Measurements from ENCODE around the gene NAALADL2. TPM values are rescaled to one million over a fixed set of nuclear protein-coding genes. Genes with fewer than 3 reads are reported as not detected.

NAALADL2 gene
- total RNA-seq, 1 experiment from 2014 or later: not detected

DNA sequence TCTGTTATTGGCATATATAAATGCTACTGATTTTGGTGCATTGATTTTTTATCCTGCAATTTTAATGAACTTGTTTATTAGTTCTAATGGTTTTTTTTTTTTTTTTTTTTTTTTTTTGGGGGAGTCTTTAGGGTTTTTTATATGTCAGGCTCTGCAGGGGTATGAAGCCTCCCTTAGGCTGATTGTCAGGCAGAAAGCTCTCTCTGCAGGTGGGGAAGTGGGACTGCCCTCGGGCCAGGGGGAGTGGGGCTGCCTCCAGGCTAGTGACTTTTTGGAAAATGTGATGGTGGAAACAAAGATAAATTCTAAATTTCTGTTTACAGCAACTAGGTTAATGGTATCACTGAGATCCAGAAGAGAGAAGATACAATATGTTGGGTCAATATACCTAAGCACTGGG, 14.4 kb upstream of the NAALADL2 start:
- Histone ChIP-seq H4K20me1 (ENCODE audit: insufficient read depth, low read depth, low read length) (no peaks in the 10 kb centered on the region), H3K9me3 (ENCODE audit: low read length) (peaks cover 22% of the 10 kb centered on the region), H2AFZ (ENCODE audit: low read length) (no peak overlapping the region), H3K27me3 (ENCODE audit: low read length) (no peaks in the 10 kb centered on the region), H3K4me1 (ENCODE audit: low read length) (no peaks in the 10 kb centered on the region), H3K9ac (ENCODE audit: low read length) (no peak overlapping the region), H3K4me3 (ENCODE audit: low read length) (no peak overlapping the region), H3K27ac (ENCODE audit: low read length) (no peak overlapping the region), H3K4me2 (ENCODE audit: low read depth, low read length, poor library complexity, severe bottlenecking) (no peak overlapping the region), H3K36me3 (ENCODE audit: insufficient read depth, low read length) (no peaks in the 10 kb centered on the region), H3K79me2 (ENCODE audit: low read length) (no peaks in the 10 kb centered on the region), H3K9me2 (replicated peaks; ENCODE audit: insufficient read depth, low read length) (no peaks in the 10 kb centered on the region)
- no peak for DNase-seq

DNA sequence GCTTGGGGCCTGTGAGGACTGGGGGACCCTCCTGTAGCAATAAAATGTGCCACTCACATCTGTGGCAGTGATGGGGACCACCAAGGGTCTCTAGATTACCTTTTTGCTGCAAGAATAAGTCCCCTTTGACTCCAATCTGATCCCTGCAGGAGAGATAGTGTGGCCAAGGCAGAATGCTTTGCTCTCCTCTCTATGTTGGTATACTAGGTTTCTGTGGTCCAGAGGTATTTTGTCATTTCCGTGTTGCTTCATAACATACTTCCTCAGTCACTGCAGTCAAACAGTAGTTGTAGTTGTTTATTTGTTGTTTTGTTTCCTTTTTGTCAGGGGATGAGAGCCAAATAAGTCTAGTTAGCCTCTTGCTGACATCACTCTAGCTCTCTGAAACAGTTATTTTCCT, 13.1 kb upstream of the NAALADL2 start:
- no peaks in the 10 kb centered on the region for H3K79me2 ChIP-seq (ENCODE audit: low read length)
- no peak for DNase-seq
- no peak overlapping the region for H3K27ac ChIP-seq (ENCODE audit: low read length)
- no peaks in the 10 kb centered on the region for H4K20me1 ChIP-seq (ENCODE audit: insufficient read depth, low read depth, low read length)
- H3K9me2 ChIP-seq (replicated peaks; ENCODE audit: insufficient read depth, low read length): no peaks in the 10 kb centered on the region
- no peaks in the 10 kb centered on the region for H3K4me1 ChIP-seq (ENCODE audit: low read length)
- no peak overlapping the region for H3K4me3 ChIP-seq (ENCODE audit: low read length)
- no peaks in the 10 kb centered on the region for H3K27me3 ChIP-seq (ENCODE audit: low read length)
- H2AFZ ChIP-seq (ENCODE audit: low read length): no peak overlapping the region
- H3K36me3 ChIP-seq (ENCODE audit: insufficient read depth, low read length): no peaks in the 10 kb centered on the region
- H3K9me3 ChIP-seq (ENCODE audit: low read length): peaks cover 28% of the 10 kb centered on the region
- no peak overlapping the region for H3K9ac ChIP-seq (ENCODE audit: low read length)
- no peak overlapping the region for H3K4me2 ChIP-seq (ENCODE audit: low read depth, low read length, poor library complexity, severe bottlenecking)

DNA sequence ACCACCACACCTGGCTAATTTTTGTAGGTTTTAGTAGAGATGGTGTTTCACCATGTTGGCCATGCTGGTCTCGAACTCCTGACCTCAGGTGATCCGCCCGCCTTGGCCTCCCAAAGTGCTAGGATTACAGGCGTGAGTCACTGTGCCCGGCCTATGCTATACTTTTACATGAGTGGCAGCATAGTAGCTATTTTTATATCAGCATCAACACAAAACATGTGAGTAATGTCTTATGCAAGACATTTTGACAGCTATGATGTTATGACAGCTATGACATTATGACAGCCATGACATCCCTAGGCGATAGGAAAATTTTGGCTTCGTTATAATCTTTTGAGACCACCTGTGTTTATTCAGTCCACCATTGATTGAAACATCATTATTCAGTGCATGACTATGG, 4.1 kb upstream of the NAALADL2 start:
- H3K36me3 ChIP-seq (ENCODE audit: insufficient read depth, low read length): no peaks in the 10 kb centered on the region
- H3K4me3 ChIP-seq (ENCODE audit: low read length): no peak overlapping the region
- H3K27me3 ChIP-seq (ENCODE audit: low read length): no peaks in the 10 kb centered on the region
- no peak overlapping the region for H3K4me2 ChIP-seq (ENCODE audit: low read depth, low read length, poor library complexity, severe bottlenecking)
- no peaks in the 10 kb centered on the region for H3K9me2 ChIP-seq (replicated peaks; ENCODE audit: insufficient read depth, low read length)
- H3K27ac ChIP-seq (ENCODE audit: low read length): no peak overlapping the region
- no peaks in the 10 kb centered on the region for H3K4me1 ChIP-seq (ENCODE audit: low read length)
- no peak for DNase-seq
- no peak overlapping the region for H3K9ac ChIP-seq (ENCODE audit: low read length)
- H3K79me2 ChIP-seq (ENCODE audit: low read length): no peaks in the 10 kb centered on the region
- no peak overlapping the region for H2AFZ ChIP-seq (ENCODE audit: low read length)
- no peaks in the 10 kb centered on the region for H4K20me1 ChIP-seq (ENCODE audit: insufficient read depth, low read depth, low read length)
- H3K9me3 ChIP-seq (ENCODE audit: low read length): peaks cover 34% of the 10 kb centered on the region

DNA sequence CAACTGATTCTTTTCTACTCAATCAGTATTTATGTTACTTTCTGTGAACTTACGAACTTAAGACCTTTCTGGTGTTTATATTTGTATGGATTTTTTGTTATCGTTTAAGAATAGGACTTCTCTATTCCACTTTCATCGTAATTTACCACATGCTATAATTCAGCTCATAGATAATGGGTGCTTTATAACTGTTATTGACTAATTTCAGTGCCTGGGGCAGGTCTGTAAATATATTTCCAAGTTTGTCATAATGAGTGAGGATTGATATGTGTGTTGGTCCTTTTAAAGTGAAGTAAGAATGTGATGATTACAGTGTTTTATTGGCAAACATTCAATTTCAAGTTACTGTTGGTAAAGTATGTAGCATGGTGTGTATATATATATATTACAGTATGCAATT, 1.8 kb upstream of the NAALADL2 start:
- Histone ChIP-seq H3K9me3 (ENCODE audit: low read length) (peaks cover 25% of the 10 kb centered on the region), H3K9ac (ENCODE audit: low read length) (no peak overlapping the region), H3K4me1 (ENCODE audit: low read length) (no peaks in the 10 kb centered on the region), H3K4me2 (ENCODE audit: low read depth, low read length, poor library complexity, severe bottlenecking) (no peak overlapping the region), H3K27me3 (ENCODE audit: low read length) (no peaks in the 10 kb centered on the region), H3K27ac (ENCODE audit: low read length) (no peak overlapping the region), H3K4me3 (ENCODE audit: low read length) (no peak overlapping the region), H3K79me2 (ENCODE audit: low read length) (no peaks in the 10 kb centered on the region), H3K36me3 (ENCODE audit: insufficient read depth, low read length) (no peaks in the 10 kb centered on the region), H4K20me1 (ENCODE audit: insufficient read depth, low read depth, low read length) (no peaks in the 10 kb centered on the region), H2AFZ (ENCODE audit: low read length) (no peak overlapping the region), H3K9me2 (replicated peaks; ENCODE audit: insufficient read depth, low read length) (no peaks in the 10 kb centered on the region)
- no peak for DNase-seq

DNA sequence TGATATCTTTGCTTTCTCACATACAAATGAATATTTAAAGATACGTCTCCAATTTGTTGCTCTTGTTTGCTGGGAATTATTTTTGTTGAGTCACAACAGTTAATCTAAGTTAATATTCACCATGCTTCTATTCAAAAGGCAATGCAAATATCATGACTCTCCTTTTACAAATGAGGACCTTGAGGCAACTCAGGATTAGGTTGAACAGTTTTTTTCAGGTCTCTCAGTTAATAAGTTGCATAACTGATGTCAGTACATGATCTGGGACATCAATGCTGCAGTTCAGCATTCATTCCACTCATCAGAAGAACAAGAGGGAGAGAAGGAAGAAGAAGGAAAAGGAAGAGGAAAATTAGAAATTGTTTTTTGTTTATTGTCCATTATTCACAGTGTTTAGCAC, 781 bp upstream of the NAALADL2 start:
- no peaks in the 10 kb centered on the region for H3K79me2 ChIP-seq (ENCODE audit: low read length)
- H3K9me2 ChIP-seq (replicated peaks; ENCODE audit: insufficient read depth, low read length): no peaks in the 10 kb centered on the region
- H3K9ac ChIP-seq (ENCODE audit: low read length): no peak overlapping the region
- no peak overlapping the region for H3K4me2 ChIP-seq (ENCODE audit: low read depth, low read length, poor library complexity, severe bottlenecking)
- no peak for DNase-seq
- peaks cover 26% of the 10 kb centered on the region for H3K9me3 ChIP-seq (ENCODE audit: low read length)
- H4K20me1 ChIP-seq (ENCODE audit: insufficient read depth, low read depth, low read length): no peaks in the 10 kb centered on the region
- no peak overlapping the region for H3K4me3 ChIP-seq (ENCODE audit: low read length)
- no peak overlapping the region for H2AFZ ChIP-seq (ENCODE audit: low read length)
- H3K4me1 ChIP-seq (ENCODE audit: low read length): no peaks in the 10 kb centered on the region
- no peak overlapping the region for H3K27ac ChIP-seq (ENCODE audit: low read length)
- no peaks in the 10 kb centered on the region for H3K36me3 ChIP-seq (ENCODE audit: insufficient read depth, low read length)
- no peaks in the 10 kb centered on the region for H3K27me3 ChIP-seq (ENCODE audit: low read length)

DNA sequence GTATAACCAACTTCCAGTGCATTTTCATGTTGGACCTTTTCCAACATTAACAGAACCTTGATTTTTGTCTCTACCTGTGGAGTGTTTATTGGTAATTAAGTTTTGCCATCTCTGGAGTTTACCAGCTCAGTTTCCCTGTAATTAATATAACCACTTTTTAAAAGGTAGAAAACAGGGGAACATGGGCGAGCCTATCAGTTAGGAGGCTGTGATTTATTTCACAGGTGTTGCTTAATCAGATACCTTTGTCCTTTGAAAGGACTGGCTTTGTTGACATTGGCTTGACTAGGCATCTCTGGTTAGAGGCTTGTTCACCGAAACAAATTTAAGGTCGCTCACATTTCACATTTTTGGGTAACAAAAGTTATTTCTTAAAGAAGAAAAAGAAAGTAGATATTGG, 622 bp downstream of the NAALADL2 start:
- Histone ChIP-seq H2AFZ (ENCODE audit: low read length) (no peak overlapping the region), H3K27me3 (ENCODE audit: low read length) (no peaks in the 10 kb centered on the region), H3K4me1 (ENCODE audit: low read length) (no peaks in the 10 kb centered on the region), H3K4me2 (ENCODE audit: low read depth, low read length, poor library complexity, severe bottlenecking) (no peak overlapping the region), H3K27ac (ENCODE audit: low read length) (no peak overlapping the region), H3K79me2 (ENCODE audit: low read length) (no peaks in the 10 kb centered on the region), H3K9me3 (ENCODE audit: low read length) (peaks cover 31% of the 10 kb centered on the region), H3K9me2 (replicated peaks; ENCODE audit: insufficient read depth, low read length) (no peaks in the 10 kb centered on the region), H4K20me1 (ENCODE audit: insufficient read depth, low read depth, low read length) (no peaks in the 10 kb centered on the region), H3K36me3 (ENCODE audit: insufficient read depth, low read length) (no peaks in the 10 kb centered on the region), H3K9ac (ENCODE audit: low read length) (no peak overlapping the region), H3K4me3 (ENCODE audit: low read length) (no peak overlapping the region)
- no peak for DNase-seq

DNA sequence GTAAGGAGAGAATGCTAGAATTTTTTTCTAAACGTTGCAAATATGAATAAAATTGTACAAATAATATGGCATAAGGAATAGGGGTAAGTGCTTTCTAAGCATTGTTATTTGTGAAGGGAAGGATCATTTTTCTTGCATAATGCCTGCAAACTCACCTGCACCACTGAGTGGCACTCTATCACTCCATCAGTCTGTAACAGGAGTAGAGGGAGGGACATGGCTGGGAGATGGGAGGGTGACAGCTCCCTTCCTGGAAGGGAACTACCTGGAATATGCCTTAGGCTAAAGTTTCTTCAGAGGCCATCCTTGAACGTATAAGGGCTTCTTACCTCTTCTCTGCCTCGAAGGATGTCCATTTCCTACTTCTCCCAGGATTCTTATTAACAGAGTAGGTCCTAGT, 3.0 kb downstream of the NAALADL2 start:
- Histone ChIP-seq H3K9ac (ENCODE audit: low read length) (no peak overlapping the region), H3K79me2 (ENCODE audit: low read length) (no peaks in the 10 kb centered on the region), H4K20me1 (ENCODE audit: insufficient read depth, low read depth, low read length) (no peaks in the 10 kb centered on the region), H3K4me2 (ENCODE audit: low read depth, low read length, poor library complexity, severe bottlenecking) (no peak overlapping the region), H3K36me3 (ENCODE audit: insufficient read depth, low read length) (no peaks in the 10 kb centered on the region), H2AFZ (ENCODE audit: low read length) (no peak overlapping the region), H3K4me3 (ENCODE audit: low read length) (no peak overlapping the region), H3K4me1 (ENCODE audit: low read length) (no peaks in the 10 kb centered on the region), H3K9me2 (replicated peaks; ENCODE audit: insufficient read depth, low read length) (no peaks in the 10 kb centered on the region), H3K27me3 (ENCODE audit: low read length) (no peaks in the 10 kb centered on the region), H3K27ac (ENCODE audit: low read length) (no peak overlapping the region), H3K9me3 (ENCODE audit: low read length) (peaks cover 30% of the 10 kb centered on the region)
- no peak for DNase-seq

DNA sequence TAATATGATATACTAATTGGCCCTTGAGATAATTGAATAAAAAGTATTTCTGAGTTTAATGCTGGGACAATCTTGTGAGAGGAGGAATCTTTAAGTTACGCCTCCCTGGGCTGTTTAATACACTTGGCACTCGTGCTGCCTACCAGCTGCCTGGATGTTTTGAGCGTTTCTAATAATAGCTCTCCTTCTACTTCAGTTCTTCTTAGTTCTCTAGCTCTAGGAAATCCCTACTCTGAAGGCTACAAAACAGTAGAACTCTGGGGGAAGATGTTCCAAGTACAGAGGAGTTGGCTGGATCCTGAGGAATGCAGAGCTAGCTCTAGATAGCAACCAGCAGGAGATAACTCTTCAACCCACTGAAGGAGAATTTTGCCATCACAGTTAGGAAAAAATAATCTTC, 3.5 kb downstream of the NAALADL2 start:
- H3K27me3 ChIP-seq (ENCODE audit: low read length): no peaks in the 10 kb centered on the region
- H3K9me3 ChIP-seq (ENCODE audit: low read length): peaks cover 32% of the 10 kb centered on the region
- H3K36me3 ChIP-seq (ENCODE audit: insufficient read depth, low read length): no peaks in the 10 kb centered on the region
- H3K4me2 ChIP-seq (ENCODE audit: low read depth, low read length, poor library complexity, severe bottlenecking): no peak overlapping the region
- H3K4me3 ChIP-seq (ENCODE audit: low read length): no peak overlapping the region
- no peak for DNase-seq
- H2AFZ ChIP-seq (ENCODE audit: low read length): no peak overlapping the region
- no peaks in the 10 kb centered on the region for H3K79me2 ChIP-seq (ENCODE audit: low read length)
- no peaks in the 10 kb centered on the region for H4K20me1 ChIP-seq (ENCODE audit: insufficient read depth, low read depth, low read length)
- no peak overlapping the region for H3K9ac ChIP-seq (ENCODE audit: low read length)
- no peaks in the 10 kb centered on the region for H3K4me1 ChIP-seq (ENCODE audit: low read length)
- H3K9me2 ChIP-seq (replicated peaks; ENCODE audit: insufficient read depth, low read length): no peaks in the 10 kb centered on the region
- no peak overlapping the region for H3K27ac ChIP-seq (ENCODE audit: low read length)

DNA sequence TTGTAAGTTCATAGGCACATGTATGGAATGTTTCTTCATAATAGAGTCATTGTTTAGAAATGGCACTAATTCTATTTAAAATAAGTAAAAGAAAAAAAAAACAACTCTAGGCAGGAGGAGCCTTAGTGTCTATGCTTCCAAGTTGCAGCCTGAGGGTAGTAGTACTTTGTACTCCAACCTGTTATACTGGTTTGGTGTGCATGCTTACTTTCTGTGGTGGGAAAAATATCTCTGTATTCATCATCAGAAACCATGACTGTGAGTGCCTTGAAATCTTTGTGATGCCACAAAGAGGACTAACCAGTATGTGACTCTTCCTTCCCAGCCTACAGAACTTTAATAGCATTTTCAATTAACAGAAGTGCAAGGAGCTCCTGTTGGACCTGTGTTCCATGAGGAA, 4.4 kb downstream of the NAALADL2 start:
- Histone ChIP-seq H3K4me3 (ENCODE audit: low read length) (no peak overlapping the region), H3K9me3 (ENCODE audit: low read length) (peaks cover 32% of the 10 kb centered on the region), H3K27me3 (ENCODE audit: low read length) (no peaks in the 10 kb centered on the region), H3K27ac (ENCODE audit: low read length) (no peak overlapping the region), H3K36me3 (ENCODE audit: insufficient read depth, low read length) (no peaks in the 10 kb centered on the region), H3K9me2 (replicated peaks; ENCODE audit: insufficient read depth, low read length) (no peaks in the 10 kb centered on the region), H4K20me1 (ENCODE audit: insufficient read depth, low read depth, low read length) (no peaks in the 10 kb centered on the region), H3K4me1 (ENCODE audit: low read length) (no peaks in the 10 kb centered on the region), H3K4me2 (ENCODE audit: low read depth, low read length, poor library complexity, severe bottlenecking) (no peak overlapping the region), H2AFZ (ENCODE audit: low read length) (no peak overlapping the region), H3K9ac (ENCODE audit: low read length) (no peak overlapping the region), H3K79me2 (ENCODE audit: low read length) (no peaks in the 10 kb centered on the region)
- DNase-seq: no peak
